Bronchial epithelial cell (primary cell): ENCODE measurements around the gene CDH12. TPM values are rescaled to one million over a fixed set of nuclear protein-coding genes. Genes with fewer than 3 reads are reported as not detected.
"Not testable (repeated sequence)": the region's sequence is repeated elsewhere in the genome, so short reads cannot be mapped to it uniquely, and the experiment has no call there.

ENCODE experiments used
- DNase-seq: peaks from one replicate; pipeline ENCODE4 v3.0.0-alpha.2; 2010; ENCODE audit warnings: low read depth
- FAIRE-seq: peaks from 2 replicates; lab custom pipeline; 2011; peaks lifted over from hg19 to GRCh38; lab: Jason Lieb, UNC
- H3K27me3 ChIP-seq: 2 replicates; pipeline ENCODE4 v1.5.1; 2011; ENCODE audit warnings: low read length; ENCODE audit not compliant: control insufficient read depth, insufficient read depth
- H3K36me3 ChIP-seq: 2 replicates; pipeline ENCODE4 v1.5.1; 2011; ENCODE audit warnings: low read length; ENCODE audit not compliant: control insufficient read depth, insufficient read depth
- H3K4me3 ChIP-seq: 2 replicates; pipeline ENCODE4 v1.5.1; 2011; ENCODE audit warnings: mild to moderate bottlenecking, low read depth, low read length, control low read depth
- CTCF ChIP-seq: IDR thresholded peaks from 2 replicates; pipeline ENCODE4 v1.5.1; 2011; ENCODE audit warnings: mild to moderate bottlenecking, moderate library complexity, low read length, control low read depth, inconsistent platforms; ENCODE audit not compliant: insufficient read depth, severe bottlenecking
- total RNA-seq: library from RNA; depleted of rRNA; stranded (reverse); fragments of >200 nt; gene quantifications from 2 replicates; pipeline ENCODE4 v1.2.1, GENCODE V29; 2014

Gene CDH12
- total RNA-seq, 1 donor from 2014 or later, result not detected

- FAIRE-seq, result no peak
- no peaks in the 10 kb centered on the region for H3K27me3 ChIP-seq
- no peak for DNase-seq
- H3K4me3 ChIP-seq, result no peak overlapping the region
- H3K36me3 ChIP-seq, result no peaks in the 10 kb centered on the region
- TF ChIP-seq CTCF, result no peak
Observed at GRCh38 chr5:22889720-22890119, 36.6 kb upstream of the CDH12 start.

- FAIRE-seq (no peak), DNase-seq (no peak)
- Histone ChIP-seq H3K36me3 (no peaks in the 10 kb centered on the region), H3K4me3 (no peak overlapping the region), H3K27me3 (no peaks in the 10 kb centered on the region)
- TF ChIP-seq CTCF, result no peak
Observed at GRCh38 chr5:22887566-22887965, 34.4 kb upstream of the CDH12 start.

GRCh38 chr5:22858911-22859310 lies 5.8 kb upstream of the CDH12 start:
- H3K4me3 ChIP-seq, FAIRE-seq, DNase-seq: not testable (repeated sequence)

GRCh38 chr5:22855824-22856223 lies 2.7 kb upstream of the CDH12 start:
- Histone ChIP-seq H3K27me3 (no peaks in the 10 kb centered on the region), H3K36me3 (no peaks in the 10 kb centered on the region), H3K4me3 (no peak overlapping the region)
- DNase-seq, result no peak
- no peak for FAIRE-seq
- TF ChIP-seq CTCF, result no peak

More at GRCh38 chr5:22858911-22859310, 5.8 kb upstream of the CDH12 start:
- not testable (repeated sequence) for H3K27me3 ChIP-seq, H3K36me3 ChIP-seq

- TF ChIP-seq CTCF, result no peak
- Histone ChIP-seq H3K36me3 (no peaks in the 10 kb centered on the region), H3K4me3 (no peak overlapping the region), H3K27me3 (no peaks in the 10 kb centered on the region)
- no peak for FAIRE-seq
- no peak for DNase-seq
Observed at GRCh38 chr5:22850981-22851380, 2.2 kb downstream of the CDH12 start.

DNA sequence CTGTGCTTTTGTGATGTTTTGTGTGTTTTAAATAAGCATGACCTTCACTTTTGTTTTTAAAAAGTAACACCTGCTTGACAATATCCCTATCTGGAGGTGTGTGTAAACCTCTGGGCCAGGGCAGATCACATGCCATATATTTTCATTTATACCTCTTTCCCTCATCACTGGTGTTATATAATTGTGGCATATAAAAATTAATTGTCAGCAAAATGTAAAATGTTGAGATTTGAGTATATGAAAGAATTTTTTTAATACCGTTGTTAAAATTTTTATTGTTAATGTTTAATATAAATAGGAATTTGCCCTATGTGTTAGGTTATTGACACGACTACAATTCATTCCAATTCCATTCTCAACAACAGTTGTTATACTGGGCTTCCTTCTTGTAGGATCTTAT lies 6.5 kb downstream of the CDH12 start:
- no peak overlapping the region for H3K4me3 ChIP-seq
- no peaks in the 10 kb centered on the region for H3K36me3 ChIP-seq
- no peak for FAIRE-seq
- H3K27me3 ChIP-seq, result no peaks in the 10 kb centered on the region
- no peak for DNase-seq
- TF ChIP-seq CTCF, result no peak
